ENCODE results near the gene FOLR3. TPM values are rescaled to one million over a fixed set of nuclear protein-coding genes. Genes with fewer than 3 reads are reported as not detected.

Gene FOLR3
- polyA plus RNA-seq, 1 of the 3 experiments (the other 2 are of a cell fraction), result not detected

GRCh38 chr11:72144807-72145565, 9.5 kb downstream of the FOLR3 start:
- H3K27me3 ChIP-seq (ENCODE audit: insufficient read depth), result no peaks in the 10 kb centered on the region
- H3F3A ChIP-seq (replicated peaks; ENCODE audit: insufficient read depth), result no peaks in the 10 kb centered on the region
- no peaks in the 10 kb centered on the region for H3K9me2 ChIP-seq
- H3K27ac ChIP-seq (ENCODE audit: low read depth in 2 of 2, low read length in 1 of 2), result peak overlapping the region in 1 of 2 experiments; percentile 27; a peak in 1 of 4 replicates
- H2AFZ ChIP-seq (ENCODE audit: low read depth), result no peak overlapping the region
- WGBS (ENCODE audit: low lambda C conversion rate), result 63% methylated on average over 4 of the region's 4 CpGs
- CTCF ChIA-PET, result interaction anchor here (0.7 to 3.5 kb wide), 37 partner anchors 8 to 311 kb away, joined by 3 to 35 read pairs (median 7); partner anchors contain the start of gene CLPB
- H3K4me3 ChIP-seq (ENCODE audit: low read depth in 2 of 2, low read length in 1 of 2), result no peak overlapping the region
- no peak for DNase-seq
- no peaks in the 10 kb centered on the region for H3K79me2 ChIP-seq (ENCODE audit: insufficient read depth)
- no peaks in the 10 kb centered on the region for H4K20me1 ChIP-seq (ENCODE audit: insufficient read depth)
- no peak overlapping the region for H3K4me2 ChIP-seq
- no peaks in the 10 kb centered on the region for H3K9me3 ChIP-seq
- POLR2A ChIA-PET, result no interaction called here
- no peaks in the 10 kb centered on the region; a peak in 1 of 4 replicates for H3K4me1 ChIP-seq (ENCODE audit: control insufficient read depth in 1 of 2, insufficient read depth in 2 of 2, low read depth in 1 of 2, low read length in 1 of 2)
- no peak for TF ChIP-seq NRF1 (IDR thresholded peaks at IDR 0.05; ENCODE audit: low read depth, low read length)
- no peak for TF ChIP-seq MXI1 (IDR thresholded peaks at IDR 0.05; ENCODE audit: low read depth, low read length)
- TF ChIP-seq RXRA (IDR thresholded peaks at IDR 0.05; ENCODE audit: borderline replicate concordance, low read depth), result peak; percentile 14; the same call in 1 of the 2 replicates
- no peak for TF ChIP-seq PBX3 (IDR thresholded peaks at IDR 0.05)
- no peak for TF ChIP-seq CTCF (IDR thresholded peaks at IDR 0.05)
- no peak for TF ChIP-seq FOXM1 (IDR thresholded peaks at IDR 0.05; ENCODE audit: low read depth)
- TF ChIP-seq IRF3 (IDR thresholded peaks at IDR 0.05; ENCODE audit: low read depth, low read length), result no peak
- TF ChIP-seq ELF1 (IDR thresholded peaks at IDR 0.05), result no peak
- no peak for TF ChIP-seq YY1 (IDR thresholded peaks at IDR 0.05; ENCODE audit: low read depth)
- peak; percentile 4; the same call in 1 of the 2 replicates for TF ChIP-seq FOSL2 (IDR thresholded peaks at IDR 0.05; ENCODE audit: borderline replicate concordance, low read depth)
- no peak for TF ChIP-seq JUND (IDR thresholded peaks at IDR 0.05)
- 0 out of 2 replicates have a peak, but pooled peaks have one; percentile 19 for TF ChIP-seq TEAD4 (IDR thresholded peaks at IDR 0.05; ENCODE audit: borderline replicate concordance, insufficient read depth)
- no peak for TF ChIP-seq GATA2 (CRISPR knock-in tag; IDR thresholded peaks at IDR 0.05)
- TF ChIP-seq SIN3A (IDR thresholded peaks at IDR 0.05; ENCODE audit: borderline replicate concordance, low read depth, low read length), result no peak
- no peak for TF ChIP-seq RAD21 (IDR thresholded peaks at IDR 0.05; ENCODE audit: low read length)
- TF ChIP-seq RCOR1 (IDR thresholded peaks at IDR 0.05; ENCODE audit: low read length), result no peak
- no peak for TF ChIP-seq USF1 (IDR thresholded peaks at IDR 0.05; ENCODE audit: borderline replicate concordance, low read depth)
- no peak for TF ChIP-seq POLR2AphosphoS5 (IDR thresholded peaks at IDR 0.05; ENCODE audit: low read depth, low read length)
- TF ChIP-seq NFIC (IDR thresholded peaks at IDR 0.05; ENCODE audit: borderline replicate concordance), result 0 out of 2 replicates have a peak, but pooled peaks have one; percentile 28
- no peak for TF ChIP-seq TAF1 (IDR thresholded peaks at IDR 0.05; ENCODE audit: borderline replicate concordance, low read depth, low read length)
- H3K36me3 ChIP-seq (replicated peaks in 1 of 2; ENCODE audit: control insufficient read depth in 1 of 2, insufficient read depth in 2 of 2, low read length in 1 of 2), result no peaks in the 10 kb centered on the region
- H3K9ac ChIP-seq, result no peak overlapping the region

Measured in SK-N-SH (cell line).